GM12878 (cell line): ENCODE measurements around the gene LETM1. TPM values are rescaled to one million over a fixed set of nuclear protein-coding genes. Genes with fewer than 3 reads are reported as not detected.

Experiments used
- ATAC-seq: fragments of 200-7000 bp; cut with Tn5 transposase; 3 replicates; pipeline ENCODE4 v1.9.1; 2020; ENCODE audit warnings: mild to moderate bottlenecking, moderate library complexity
- BruUV-seq: library from RNA; stranded (reverse); fragments of 400-500 nt; replicated peaks from 2 replicates; lab custom pipeline; 2021; lab: Mats Ljungman, UMichigan
- CTCF ChIA-PET: fragments of 300-600 bp; sonication (Branson Sonifier 250); formaldehyde crosslinking; extraction: SDS; loops from one replicate; lab custom pipeline; 2021; ENCODE audit warnings: inconsistent platforms; lab: Yijun Ruan, JAX
- POLR2A ChIA-PET: fragments of 350-600 bp; formaldehyde crosslinking; extraction: SDS; loops from one replicate; lab custom pipeline; 2021; ENCODE audit warnings: inconsistent platforms; lab: Charles Lee
- RAD21 ChIA-PET: fragments of 300-600 bp; sonication (Branson Sonifier 250); formaldehyde crosslinking; loops from one replicate; lab custom pipeline; 2023; ENCODE audit warnings: antibody characterized with exemption; ENCODE audit not compliant: unreplicated experiment; lab: Charles Lee
- SMC1A ChIA-PET: fragments of 300-600 bp; sonication (Branson Sonifier 250); formaldehyde crosslinking; loops from one replicate; lab custom pipeline; 2023; ENCODE audit not compliant: unreplicated experiment, uncharacterized antibody; lab: Charles Lee
- DNase-seq: peaks from one replicate; pipeline ENCODE4 v3.0.0-alpha.2; 2011; ENCODE audit warnings: low read depth, low spot score
- FAIRE-seq: peaks from 3 replicates; lab custom pipeline; 2011; peaks lifted over from hg19 to GRCh38; lab: Jason Lieb, UNC
- H2AFZ ChIP-seq: 2 replicates; pipeline ENCODE4 v1.6.0; 2011; ENCODE audit warnings: low read depth, low read length, control low read depth; ENCODE audit not compliant: control insufficient read depth
- H3K27ac ChIP-seq: 2 replicates; pipeline ENCODE4 v1.5.1; 2011; ENCODE audit warnings: control low read depth; ENCODE audit not compliant: control insufficient read depth, insufficient read depth
- H3K27me3 ChIP-seq, 2 experiments: replicated peaks in 1 of 2; 2 replicates each; pipeline versions ENCODE4 v1.6.0 to v1.6.1; 2011; ENCODE audit warnings: low read length in 1 of 2; ENCODE audit not compliant: control insufficient read depth in 2 of 2, insufficient read depth in 2 of 2
- H3K36me3 ChIP-seq, 2 experiments: 2 replicates each; pipeline ENCODE4 v1.5.1; 2011; ENCODE audit warnings: low read length in 1 of 2; ENCODE audit not compliant: control insufficient read depth in 2 of 2, insufficient read depth in 2 of 2
- H3K4me1 ChIP-seq: 2 replicates; pipeline ENCODE4 v1.6.1; 2011; ENCODE audit warnings: mild to moderate bottlenecking, low read length, moderate library complexity, mixed read lengths; ENCODE audit not compliant: control insufficient read depth, insufficient read depth
- H3K4me2 ChIP-seq: 2 replicates; pipeline ENCODE4 v1.6.0; 2011; ENCODE audit warnings: control low read depth; ENCODE audit not compliant: control insufficient read depth, insufficient read depth
- H3K4me3 ChIP-seq: fragments of 200-600 bp; sonication (generic); 2 replicates; pipeline ENCODE4 v1.5.1; 2016
- H3K79me2 ChIP-seq: 2 replicates; pipeline ENCODE4 v1.6.0; 2011; ENCODE audit warnings: low read length; ENCODE audit not compliant: control insufficient read depth, insufficient read depth
- H3K9ac ChIP-seq: 2 replicates; pipeline ENCODE4 v1.8.0; 2011; ENCODE audit warnings: low read length, control low read depth, mixed read lengths; ENCODE audit not compliant: control insufficient read depth, insufficient read depth
- H3K9me3 ChIP-seq: replicated peaks from 3 replicates; pipeline ENCODE4 v1.5.1; 2011; ENCODE audit warnings: mild to moderate bottlenecking, low read length; ENCODE audit not compliant: control insufficient read depth, insufficient read depth
- H4K20me1 ChIP-seq: 2 replicates; pipeline ENCODE4 v1.6.0; 2011; ENCODE audit not compliant: control insufficient read depth, insufficient read depth
- BRCA1 ChIP-seq: IDR thresholded peaks from 2 replicates; pipeline ENCODE4 v1.6.1; 2011; ENCODE audit warnings: low read depth, low read length, improper control_type of control experiment
- CREM ChIP-seq: IDR thresholded peaks from 2 replicates; pipeline ENCODE4 v1.6.1; 2014; ENCODE audit warnings: antibody characterized with exemption, low read depth
- EGR1 ChIP-seq, 2 experiments: IDR thresholded peaks; 1 replicate in 1 of 2; 2 replicates in 1 of 2; pipeline ENCODE4 v1.6.1; 2011 to 2012; ENCODE audit warnings: low read depth in 2 of 2, low read length in 2 of 2, borderline replicate concordance in 1 of 2, mild to moderate bottlenecking in 1 of 2, moderate library complexity in 1 of 2
- EP300 ChIP-seq, 2 experiments: fragments of 150-350 bp in 1 of 2; IDR thresholded peaks; 2 replicates each; pipeline ENCODE4 v1.6.1; 2011 to 2012; ENCODE audit warnings: low read depth in 2 of 2, low read length in 2 of 2, borderline replicate concordance in 1 of 2, improper control_type of control experiment in 1 of 2, inconsistent platforms in 1 of 2; ENCODE audit not compliant: control insufficient read depth in 1 of 2
- GATAD2B ChIP-seq: fragments of 450-650 bp; conservative IDR thresholded peaks from 2 replicates; pipeline ENCODE4 v1.6.1; 2017; ENCODE audit warnings: low read depth, mild to moderate bottlenecking, moderate library complexity
- NR2C2 ChIP-seq: IDR thresholded peaks from 2 replicates; pipeline ENCODE4 v1.6.1; 2011; ENCODE audit warnings: borderline replicate concordance, low read depth; ENCODE audit not compliant: control insufficient read depth, insufficient read length
- POLR2AphosphoS2 ChIP-seq: IDR thresholded peaks from 2 replicates; pipeline ENCODE4 v1.6.1; 2011; ENCODE audit warnings: low read depth, mild to moderate bottlenecking, low read length, improper control_type of control experiment, moderate library complexity
- STAT1 ChIP-seq: fragments of 450-650 bp; conservative IDR thresholded peaks from 2 replicates; pipeline ENCODE4 v1.6.1; 2014; ENCODE audit warnings: antibody characterized with exemption, mild to moderate bottlenecking
- YBX1 ChIP-seq: fragments of 450-650 bp; IDR thresholded peaks from 2 replicates; pipeline ENCODE4 v1.6.1; 2016; ENCODE audit warnings: antibody characterized with exemption
- WGBS: methylation state at CpG from one replicate; pipeline ENCODE4 v1.1.6; 2016; ENCODE audit warnings: low lambda C conversion rate; ENCODE audit not compliant: insufficient replicate concordance, insufficient coverage; ENCODE audit errors: missing lambda C conversion rate; 5-methylcytosine and 5-hydroxymethylcytosine counted together
- in situ Hi-C: fragments of 300-500 bp; cut with MboI; formaldehyde crosslinking; loops from 9 replicates; pipeline ENCODE4 v1.14.3; 2018; ENCODE audit warnings: mixed read lengths
- intact Hi-C: fragments of 100-400 bp; cut with micrococcal nuclease; formaldehyde crosslinking; loops from one replicate; pipeline ENCODE4 v1.14.2; 2022; ENCODE audit not compliant: unreplicated experiment
- polyA plus RNA-seq, 11 experiments: library from polyadenylated mRNA; depleted of rRNA in 4 of 11; unstranded in 6 of 11; stranded (reverse) in 5 of 11; fragments of >200 nt; fragmentation: Nextera tagmentation in 4 of 11; fragmentation: Illumina TruSeq in 1 of 11; extraction: Ambion mirVana in 4 of 11; extraction: Trizol in 1 of 11; gene quantifications; 1 replicate in 1 of 11; 2 replicates in 10 of 11; pipeline versions ENCODE4 v1.2.1 to v1.2.3, GENCODE V29; 2011 to 2016; ENCODE audit warnings: inconsistent platforms in 2 of 11, missing spikeins in 2 of 11, low read depth in 1 of 11
- total RNA-seq, 4 experiments: library from RNA; depleted of rRNA in 3 of 4; stranded (reverse); fragments of >200 nt in 3 of 4; fragmentation: Illumina TruSeq in 1 of 4; extraction: Trizol in 1 of 4; gene quantifications; 2 replicates each; pipeline versions ENCODE4 v1.2.1 to v1.2.3, GENCODE V29; 2013 to 2021
- TF ChIP-seq, protein P1 (sequence below): fragments of 450-650 bp; IDR thresholded peaks from 2 replicates; pipeline ENCODE4 v1.6.1; 2017; ENCODE audit warnings: mild to moderate bottlenecking, moderate library complexity
- TF ChIP-seq, protein P2 (sequence below): fragments of 450-650 bp; IDR thresholded peaks from 2 replicates; pipeline ENCODE4 v1.6.1; 2016; ENCODE audit warnings: mild to moderate bottlenecking, moderate library complexity, borderline replicate concordance
- TF ChIP-seq, protein P3 (sequence below): fragments of 450-650 bp; IDR thresholded peaks from 2 replicates; pipeline ENCODE4 v1.6.1; 2016; ENCODE audit warnings: mild to moderate bottlenecking

LETM1 gene
- total and polyA plus RNA-seq, 10 of the 15 experiments (the other 5 are each of a cell fraction or from before 2014, with no cell fraction given), result 2.6 to 65.2 (median 30.2) TPM

GRCh38 chr4:1833307-1834046, 22.5 kb downstream of the LETM1 start:
- peak overlapping the region; percentile 89 for H3K4me2 ChIP-seq
- ChIA-PET SMC1A (interaction anchor here (0.8 to 3.3 kb wide), 9 partner anchors 13 to 66 kb away, joined by 3 to 25 read pairs (median 4); no protein-coding TSS in a partner anchor), CTCF (interaction anchor here (1.1 to 3.3 kb wide), 8 partner anchors 11 to 140 kb away, joined by 3 to 20 read pairs (median 5); partner anchors contain the start of gene LETM1), RAD21 (interaction anchor here (0.5 to 2.1 kb wide), 6 partner anchors 22 to 1451 kb away, joined by 3 to 16 read pairs (median 3); no protein-coding TSS in a partner anchor), POLR2A (interaction anchor here (0.5 to 1.6 kb wide), 9 partner anchors 10 to 576 kb away, joined by 3 to 8 read pairs (median 3); partner anchors contain the start of genes NSD2, TACC3 and TMEM129)
- DNase-seq, result no peak
- WGBS, result 8% methylated on average over 14 of the region's 14 CpGs
- H3K27me3 ChIP-seq, result no peaks in the 10 kb centered on the region
- peak overlapping the region; percentile 88 for H2AFZ ChIP-seq
- no peak for FAIRE-seq
- peaks cover 20 to 30% of the 10 kb centered on the region in 2 experiments for H3K36me3 ChIP-seq
- intact Hi-C loops (loop anchor here (1.0 kb wide), 1 partner anchor 66 kb away; no protein-coding TSS in a partner anchor), in situ Hi-C loops (no loop called here)
- H3K9ac ChIP-seq, result peak overlapping the region; percentile 32
- H3K4me3 ChIP-seq, result no peak overlapping the region
- peaks cover 30% of the 10 kb centered on the region for H3K4me1 ChIP-seq
- ATAC-seq, result peak; percentile 17
- peak overlapping the region; percentile 87 for H3K27ac ChIP-seq
- peaks cover 2% of the 10 kb centered on the region for H3K79me2 ChIP-seq
- BruUV-seq, result no TSS peak
- no peaks in the 10 kb centered on the region for H3K9me3 ChIP-seq
- no peaks in the 10 kb centered on the region for H4K20me1 ChIP-seq
- TF ChIP-seq YBX1, result no peak
- TF ChIP-seq EGR1 (IDR thresholded peaks at IDR 0.05; ENCODE audit: borderline replicate concordance in 1 of 2, low read depth in 2 of 2, low read length in 2 of 2), result no peak
- TF ChIP-seq POLR2AphosphoS2, result no peak
- TF ChIP-seq, protein P1, sequence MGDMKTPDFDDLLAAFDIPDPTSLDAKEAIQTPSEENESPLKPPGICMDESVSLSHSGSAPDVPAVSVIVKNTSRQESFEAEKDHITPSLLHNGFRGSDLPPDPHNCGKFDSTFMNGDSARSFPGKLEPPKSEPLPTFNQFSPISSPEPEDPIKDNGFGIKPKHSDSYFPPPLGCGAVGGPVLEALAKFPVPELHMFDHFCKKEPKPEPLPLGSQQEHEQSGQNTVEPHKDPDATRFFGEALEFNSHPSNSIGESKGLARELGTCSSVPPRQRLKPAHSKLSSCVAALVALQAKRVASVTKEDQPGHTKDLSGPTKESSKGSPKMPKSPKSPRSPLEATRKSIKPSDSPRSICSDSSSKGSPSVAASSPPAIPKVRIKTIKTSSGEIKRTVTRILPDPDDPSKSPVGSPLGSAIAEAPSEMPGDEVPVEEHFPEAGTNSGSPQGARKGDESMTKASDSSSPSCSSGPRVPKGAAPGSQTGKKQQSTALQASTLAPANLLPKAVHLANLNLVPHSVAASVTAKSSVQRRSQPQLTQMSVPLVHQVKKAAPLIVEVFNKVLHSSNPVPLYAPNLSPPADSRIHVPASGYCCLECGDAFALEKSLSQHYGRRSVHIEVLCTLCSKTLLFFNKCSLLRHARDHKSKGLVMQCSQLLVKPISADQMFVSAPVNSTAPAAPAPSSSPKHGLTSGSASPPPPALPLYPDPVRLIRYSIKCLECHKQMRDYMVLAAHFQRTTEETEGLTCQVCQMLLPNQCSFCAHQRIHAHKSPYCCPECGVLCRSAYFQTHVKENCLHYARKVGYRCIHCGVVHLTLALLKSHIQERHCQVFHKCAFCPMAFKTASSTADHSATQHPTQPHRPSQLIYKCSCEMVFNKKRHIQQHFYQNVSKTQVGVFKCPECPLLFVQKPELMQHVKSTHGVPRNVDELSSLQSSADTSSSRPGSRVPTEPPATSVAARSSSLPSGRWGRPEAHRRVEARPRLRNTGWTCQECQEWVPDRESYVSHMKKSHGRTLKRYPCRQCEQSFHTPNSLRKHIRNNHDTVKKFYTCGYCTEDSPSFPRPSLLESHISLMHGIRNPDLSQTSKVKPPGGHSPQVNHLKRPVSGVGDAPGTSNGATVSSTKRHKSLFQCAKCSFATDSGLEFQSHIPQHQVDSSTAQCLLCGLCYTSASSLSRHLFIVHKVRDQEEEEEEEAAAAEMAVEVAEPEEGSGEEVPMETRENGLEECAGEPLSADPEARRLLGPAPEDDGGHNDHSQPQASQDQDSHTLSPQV, result no peak
- no peak for TF ChIP-seq BRCA1
- TF ChIP-seq, protein P2, sequence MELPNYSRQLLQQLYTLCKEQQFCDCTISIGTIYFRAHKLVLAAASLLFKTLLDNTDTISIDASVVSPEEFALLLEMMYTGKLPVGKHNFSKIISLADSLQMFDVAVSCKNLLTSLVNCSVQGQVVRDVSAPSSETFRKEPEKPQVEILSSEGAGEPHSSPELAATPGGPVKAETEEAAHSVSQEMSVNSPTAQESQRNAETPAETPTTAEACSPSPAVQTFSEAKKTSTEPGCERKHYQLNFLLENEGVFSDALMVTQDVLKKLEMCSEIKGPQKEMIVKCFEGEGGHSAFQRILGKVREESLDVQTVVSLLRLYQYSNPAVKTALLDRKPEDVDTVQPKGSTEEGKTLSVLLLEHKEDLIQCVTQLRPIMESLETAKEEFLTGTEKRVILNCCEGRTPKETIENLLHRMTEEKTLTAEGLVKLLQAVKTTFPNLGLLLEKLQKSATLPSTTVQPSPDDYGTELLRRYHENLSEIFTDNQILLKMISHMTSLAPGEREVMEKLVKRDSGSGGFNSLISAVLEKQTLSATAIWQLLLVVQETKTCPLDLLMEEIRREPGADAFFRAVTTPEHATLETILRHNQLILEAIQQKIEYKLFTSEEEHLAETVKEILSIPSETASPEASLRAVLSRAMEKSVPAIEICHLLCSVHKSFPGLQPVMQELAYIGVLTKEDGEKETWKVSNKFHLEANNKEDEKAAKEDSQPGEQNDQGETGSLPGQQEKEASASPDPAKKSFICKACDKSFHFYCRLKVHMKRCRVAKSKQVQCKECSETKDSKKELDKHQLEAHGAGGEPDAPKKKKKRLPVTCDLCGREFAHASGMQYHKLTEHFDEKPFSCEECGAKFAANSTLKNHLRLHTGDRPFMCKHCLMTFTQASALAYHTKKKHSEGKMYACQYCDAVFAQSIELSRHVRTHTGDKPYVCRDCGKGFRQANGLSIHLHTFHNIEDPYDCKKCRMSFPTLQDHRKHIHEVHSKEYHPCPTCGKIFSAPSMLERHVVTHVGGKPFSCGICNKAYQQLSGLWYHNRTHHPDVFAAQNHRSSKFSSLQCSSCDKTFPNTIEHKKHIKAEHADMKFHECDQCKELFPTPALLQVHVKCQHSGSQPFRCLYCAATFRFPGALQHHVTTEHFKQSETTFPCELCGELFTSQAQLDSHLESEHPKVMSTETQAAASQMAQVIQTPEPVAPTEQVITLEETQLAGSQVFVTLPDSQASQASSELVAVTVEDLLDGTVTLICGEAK, result no peak
- no peak for TF ChIP-seq STAT1
- TF ChIP-seq NR2C2, result no peak
- no peak for TF ChIP-seq EP300 (IDR thresholded peaks at IDR 0.05; ENCODE audit: borderline replicate concordance in 1 of 2, control insufficient read depth in 1 of 2, low read depth in 2 of 2, low read length in 2 of 2)
- TF ChIP-seq, protein P3, sequence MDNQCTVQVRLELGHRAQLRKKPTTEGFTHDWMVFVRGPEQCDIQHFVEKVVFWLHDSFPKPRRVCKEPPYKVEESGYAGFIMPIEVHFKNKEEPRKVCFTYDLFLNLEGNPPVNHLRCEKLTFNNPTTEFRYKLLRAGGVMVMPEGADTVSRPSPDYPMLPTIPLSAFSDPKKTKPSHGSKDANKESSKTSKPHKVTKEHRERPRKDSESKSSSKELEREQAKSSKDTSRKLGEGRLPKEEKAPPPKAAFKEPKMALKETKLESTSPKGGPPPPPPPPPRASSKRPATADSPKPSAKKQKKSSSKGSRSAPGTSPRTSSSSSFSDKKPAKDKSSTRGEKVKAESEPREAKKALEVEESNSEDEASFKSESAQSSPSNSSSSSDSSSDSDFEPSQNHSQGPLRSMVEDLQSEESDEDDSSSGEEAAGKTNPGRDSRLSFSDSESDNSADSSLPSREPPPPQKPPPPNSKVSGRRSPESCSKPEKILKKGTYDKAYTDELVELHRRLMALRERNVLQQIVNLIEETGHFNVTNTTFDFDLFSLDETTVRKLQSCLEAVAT, result no peak
- TF ChIP-seq GATAD2B, result no peak
- no peak for TF ChIP-seq CREM
